M059J (cell line): Measurements from ENCODE around the gene BRINP1. TPM values are rescaled to one million over a fixed set of nuclear protein-coding genes. Genes with fewer than 3 reads are reported as not detected.

Experiments used
- DNase-seq: peaks from one replicate; pipeline ENCODE4 v3.0.0-alpha.2; 2012; ENCODE audit warnings: low read depth
- total RNA-seq: library from RNA; depleted of rRNA; stranded (reverse); fragments of >200 nt; shearing (Covaris generic); gene quantifications from 2 replicates; pipeline ENCODE4 v1.2.3, GENCODE V29; 2014

The BRINP1 gene
- total RNA-seq, 1 experiment from 2014 or later = 0.20 TPM

- no peak for DNase-seq
Observed at GRCh38 chr9:119282476-119283077, 86.7 kb downstream of the BRINP1 start.

GRCh38 chr9:119280740-119281485 lies 88.3 kb downstream of the BRINP1 start:
- no peak for DNase-seq

- DNase-seq = no peak
Observed at GRCh38 chr9:119278171-119278570, 91.1 kb downstream of the BRINP1 start.

- no peak for DNase-seq
Observed at GRCh38 chr9:119273984-119274665, 95.1 kb downstream of the BRINP1 start.

GRCh38 chr9:119273325-119273904 lies 95.8 kb downstream of the BRINP1 start:
- no peak for DNase-seq

- DNase-seq = no peak
Observed at GRCh38 chr9:119272500-119273211, 96.6 kb downstream of the BRINP1 start.

- no peak for DNase-seq
Observed at GRCh38 chr9:119268985-119269384, 100.2 kb downstream of the BRINP1 start.

- DNase-seq = no peak
Observed at GRCh38 chr9:119264165-119264564, 105.1 kb downstream of the BRINP1 start.

GRCh38 chr9:119257592-119257991 lies 111.6 kb downstream of the BRINP1 start:
- DNase-seq = no peak

GRCh38 chr9:119255116-119255515 lies 114.1 kb downstream of the BRINP1 start:
- DNase-seq = no peak

GRCh38 chr9:119252671-119253299 lies 116.5 kb downstream of the BRINP1 start:
- no peak for DNase-seq

GRCh38 chr9:119251936-119252335 lies 117.3 kb downstream of the BRINP1 start:
- no peak for DNase-seq

- DNase-seq = no peak
Observed at GRCh38 chr9:119250730-119251129, 118.5 kb downstream of the BRINP1 start.

GRCh38 chr9:119240546-119240945 lies 128.7 kb downstream of the BRINP1 start:
- no peak for DNase-seq

- DNase-seq = no peak
Observed at GRCh38 chr9:119234636-119235035, 134.6 kb downstream of the BRINP1 start.

GRCh38 chr9:119227422-119227821 lies 141.8 kb downstream of the BRINP1 start:
- no peak for DNase-seq

GRCh38 chr9:119224431-119224830 lies 144.8 kb downstream of the BRINP1 start:
- no peak for DNase-seq

GRCh38 chr9:119221276-119221675 lies 148.0 kb downstream of the BRINP1 start:
- DNase-seq = no peak

GRCh38 chr9:119218293-119218692 lies 150.9 kb downstream of the BRINP1 start:
- no peak for DNase-seq

- no peak for DNase-seq
Observed at GRCh38 chr9:119216651-119217331, 152.4 kb downstream of the BRINP1 start.

GRCh38 chr9:119215651-119216050 lies 153.6 kb downstream of the BRINP1 start:
- DNase-seq = no peak
